Retinal pigment epithelial cell (primary cell): ENCODE measurements around the gene RRAS.

ENCODE experiments used
- DNase-seq: peaks from one replicate; pipeline ENCODE4 v3.0.0-alpha.2; 2010; ENCODE audit warnings: low read depth
- H3K4me3 ChIP-seq: 2 replicates; pipeline ENCODE4 v1.5.1; 2011; ENCODE audit warnings: mild to moderate bottlenecking, low read length, control low read depth, moderate library complexity
- CTCF ChIP-seq: conservative IDR thresholded peaks from 2 replicates; pipeline ENCODE4 v1.5.1; 2011; ENCODE audit warnings: low read depth, low read length, control low read depth, inconsistent platforms

RRAS gene

GRCh38 chr19:49658139-49658517 is 18.2 kb upstream of the RRAS start:
- no peak for DNase-seq
- H3K4me3 ChIP-seq = no peak overlapping the region
- TF ChIP-seq CTCF = no peak

- TF ChIP-seq CTCF = no peak
- DNase-seq = no peak
- no peak overlapping the region for H3K4me3 ChIP-seq
Measured at GRCh38 chr19:49657493-49658138, 17.7 kb upstream of the RRAS start.

- DNase-seq = no peak
- TF ChIP-seq CTCF = no peak
- H3K4me3 ChIP-seq = no peak overlapping the region
Measured at GRCh38 chr19:49656456-49657109, 16.6 kb upstream of the RRAS start.

GRCh38 chr19:49655570-49656455 is 15.9 kb upstream of the RRAS start:
- no peak overlapping the region for H3K4me3 ChIP-seq
- DNase-seq = no peak
- TF ChIP-seq CTCF = no peak

- H3K4me3 ChIP-seq = no peak overlapping the region
- TF ChIP-seq CTCF = no peak
- no peak for DNase-seq
Measured at GRCh38 chr19:49654581-49654980, 14.6 kb upstream of the RRAS start.

DNA sequence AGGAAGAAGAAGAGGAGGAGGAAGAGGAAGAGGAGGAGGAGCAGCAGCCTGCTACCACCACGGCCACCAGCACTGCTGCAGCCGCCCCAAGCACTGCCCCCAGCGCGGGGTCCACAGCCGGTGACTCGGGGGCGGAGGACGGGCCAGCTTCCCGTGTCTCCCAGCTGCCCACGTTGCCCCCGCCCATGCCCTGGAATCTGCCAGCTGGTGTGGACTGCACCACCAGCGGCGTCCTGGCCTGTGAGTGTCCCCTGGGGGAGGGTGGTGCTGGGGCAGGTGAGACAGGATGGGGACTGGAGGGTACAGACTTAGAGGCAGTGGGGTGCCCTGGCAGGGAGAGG is 13.5 kb upstream of the RRAS start:
- TF ChIP-seq CTCF = no peak
- DNase-seq = no peak
- no peak overlapping the region for H3K4me3 ChIP-seq
